ENCODE data around the gene RAP1GAP2.
A peak's percentile ranks its signal among the peaks of the same experiment; 100 is the strongest.
"Not testable (repeated sequence)": the region's sequence is repeated elsewhere in the genome, so short reads cannot be mapped to it uniquely, and the experiment has no call there.

Gene RAP1GAP2

DNA sequence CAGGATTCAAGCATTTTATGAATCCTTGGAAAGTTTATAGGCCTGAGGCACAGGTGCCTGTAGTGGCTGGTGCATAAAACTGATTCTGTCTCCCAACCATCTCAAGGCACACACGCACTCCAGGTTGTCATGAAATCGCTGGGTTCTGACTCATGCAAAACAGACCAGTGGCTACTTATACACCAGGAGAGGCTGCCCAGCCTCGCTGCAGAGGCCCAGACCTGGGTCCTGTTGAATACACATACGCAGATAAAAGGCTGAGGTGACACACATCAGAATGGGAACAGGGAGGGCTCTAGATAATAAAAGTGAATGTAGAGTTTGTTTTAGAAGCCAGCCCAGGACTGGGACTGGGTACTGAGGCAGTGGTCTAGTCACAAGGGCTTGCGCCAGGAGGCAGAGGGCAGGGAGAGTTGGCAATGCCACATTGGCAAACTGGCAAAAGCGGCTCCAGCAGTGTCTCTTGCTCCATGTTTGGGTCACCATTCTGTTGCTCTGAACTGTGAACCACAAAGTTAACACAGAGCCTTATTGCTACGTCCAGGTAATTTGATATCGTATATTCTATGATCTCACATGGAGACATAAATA, 253.6 kb downstream of the RAP1GAP2 start:
- H3K27me3 ChIP-seq (ENCODE audit: control insufficient read depth, insufficient read depth, low read length, poor library complexity, severe bottlenecking) = no peaks in the 10 kb centered on the region
- H3K36me3 ChIP-seq (ENCODE audit: control insufficient read depth, insufficient read depth, low read length) = no peaks in the 10 kb centered on the region
- H3K27ac ChIP-seq (ENCODE audit: insufficient read depth, low read depth, low read length, poor library complexity, severe bottlenecking) = no peak overlapping the region
- peak overlapping the region; percentile 64 for H3K4me3 ChIP-seq (ENCODE audit: insufficient read depth, low read depth, low read length)
- WGBS, 2 experiments = 93 to 96% methylated on average over 8 of the region's 8 CpGs
- H3K9me3 ChIP-seq (ENCODE audit: control insufficient read depth, low read length) = no peaks in the 10 kb centered on the region
- H3K4me1 ChIP-seq (ENCODE audit: control insufficient read depth, insufficient read depth, low read length) = peaks cover 2% of the 10 kb centered on the region

GRCh38 chr17:3054868-3055267, 258.6 kb downstream of the RAP1GAP2 start:
- WGBS, 2 experiments = no CpG with 5 or more reads among the region's 2 CpGs
- H3K27ac ChIP-seq (ENCODE audit: insufficient read depth, low read depth, low read length, poor library complexity, severe bottlenecking); H3K36me3 ChIP-seq (ENCODE audit: control insufficient read depth, insufficient read depth, low read length); H3K4me1 ChIP-seq (ENCODE audit: control insufficient read depth, insufficient read depth, low read length); H3K27me3 ChIP-seq (ENCODE audit: control insufficient read depth, insufficient read depth, low read length, poor library complexity, severe bottlenecking); H3K4me3 ChIP-seq (ENCODE audit: insufficient read depth, low read depth, low read length); H3K9me3 ChIP-seq (ENCODE audit: control insufficient read depth, low read length): not testable (repeated sequence)

GRCh38 chr17:3062824-3063377, 266.7 kb downstream of the RAP1GAP2 start:
- 73 to 81% methylated on average over 5 to 6 of the region's 8 CpGs for WGBS, 2 experiments
- H3K4me1 ChIP-seq (ENCODE audit: control insufficient read depth, insufficient read depth, low read length); H3K4me3 ChIP-seq (ENCODE audit: insufficient read depth, low read depth, low read length); H3K9me3 ChIP-seq (ENCODE audit: control insufficient read depth, low read length); H3K36me3 ChIP-seq (ENCODE audit: control insufficient read depth, insufficient read depth, low read length); H3K27ac ChIP-seq (ENCODE audit: insufficient read depth, low read depth, low read length, poor library complexity, severe bottlenecking); H3K27me3 ChIP-seq (ENCODE audit: control insufficient read depth, insufficient read depth, low read length, poor library complexity, severe bottlenecking): not testable (repeated sequence)

- not testable (repeated sequence) for H3K9me3 ChIP-seq (ENCODE audit: control insufficient read depth, low read length); H3K27ac ChIP-seq (ENCODE audit: insufficient read depth, low read depth, low read length, poor library complexity, severe bottlenecking); H3K4me3 ChIP-seq (ENCODE audit: insufficient read depth, low read depth, low read length); H3K4me1 ChIP-seq (ENCODE audit: control insufficient read depth, insufficient read depth, low read length); H3K27me3 ChIP-seq (ENCODE audit: control insufficient read depth, insufficient read depth, low read length, poor library complexity, severe bottlenecking); H3K36me3 ChIP-seq (ENCODE audit: control insufficient read depth, insufficient read depth, low read length)
- WGBS, 2 experiments = no CpG with 5 or more reads among the region's 2 CpGs
Measured at GRCh38 chr17:3063507-3063906, 267.3 kb downstream of the RAP1GAP2 start, which contains the start of gene OR1D5. TSS of gene OR1D5 (minus strand) at chr17:3063607. CDS start at chr17:3063607, 0 bp downstream.

- not testable (repeated sequence) for H3K9me3 ChIP-seq (ENCODE audit: control insufficient read depth, low read length); H3K4me1 ChIP-seq (ENCODE audit: control insufficient read depth, insufficient read depth, low read length); H3K27me3 ChIP-seq (ENCODE audit: control insufficient read depth, insufficient read depth, low read length, poor library complexity, severe bottlenecking); H3K4me3 ChIP-seq (ENCODE audit: insufficient read depth, low read depth, low read length); H3K27ac ChIP-seq (ENCODE audit: insufficient read depth, low read depth, low read length, poor library complexity, severe bottlenecking); H3K36me3 ChIP-seq (ENCODE audit: control insufficient read depth, insufficient read depth, low read length)
- WGBS, 2 experiments = no CpG with 5 or more reads among the region's 1 CpG
Measured at GRCh38 chr17:3065192-3065591, 269.0 kb downstream of the RAP1GAP2 start.

DNA sequence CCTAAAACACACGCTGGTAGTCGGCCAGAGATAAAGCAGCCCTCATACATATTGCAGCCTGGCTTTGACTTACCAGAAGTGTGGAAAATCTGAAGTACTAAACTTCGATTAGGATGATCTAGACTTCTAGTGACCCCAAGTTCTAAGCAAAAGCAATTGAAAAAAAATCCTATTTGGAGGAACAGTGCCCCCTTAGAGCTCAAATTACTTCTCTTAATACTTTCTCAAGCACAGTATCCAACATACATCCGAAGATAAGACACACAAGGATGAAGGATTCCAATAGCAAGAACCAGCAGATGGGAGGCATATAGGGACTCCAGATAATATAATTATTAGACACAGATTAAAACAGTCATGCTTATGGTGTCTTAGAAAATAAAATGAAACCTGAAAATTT, 277.6 kb downstream of the RAP1GAP2 start:
- H3K27me3 ChIP-seq (ENCODE audit: control insufficient read depth, insufficient read depth, low read length, poor library complexity, severe bottlenecking); H3K9me3 ChIP-seq (ENCODE audit: control insufficient read depth, low read length); H3K4me3 ChIP-seq (ENCODE audit: insufficient read depth, low read depth, low read length); H3K36me3 ChIP-seq (ENCODE audit: control insufficient read depth, insufficient read depth, low read length); H3K27ac ChIP-seq (ENCODE audit: insufficient read depth, low read depth, low read length, poor library complexity, severe bottlenecking); H3K4me1 ChIP-seq (ENCODE audit: control insufficient read depth, insufficient read depth, low read length): not testable (repeated sequence)
- 84 to 93% methylated on average over 4 of the region's 4 CpGs for WGBS, 2 experiments

All from ectodermal cell (in vitro differentiated cells).